SK-N-SH (cell line): Measurements from ENCODE around the gene TMEM14A.

Source experiments
- EP300 ChIP-seq, 2 experiments: IDR thresholded peaks; 2 replicates each; pipeline versions ENCODE4 v1.4.0 to v1.6.1; 2012; ENCODE audit warnings: borderline replicate concordance in 1 of 2, low read depth in 1 of 2, low read length in 1 of 2
- FOXJ3 ChIP-seq: sonication (generic); formaldehyde crosslinking; IDR thresholded peaks from 2 replicates; pipeline ENCODE4 v1.5.1; 2020; ENCODE audit warnings: mild to moderate bottlenecking, missing genetic modification reagents
- FOXM1 ChIP-seq: IDR thresholded peaks from 2 replicates; pipeline ENCODE4 v1.4.0; 2012; ENCODE audit warnings: low read depth, mild to moderate bottlenecking
- GABPA ChIP-seq: IDR thresholded peaks from 2 replicates; pipeline ENCODE4 v1.4.0; 2012; ENCODE audit warnings: low read depth, mild to moderate bottlenecking
- POLR2AphosphoS5 ChIP-seq: IDR thresholded peaks from 2 replicates; pipeline ENCODE4 v1.6.1; 2012; ENCODE audit warnings: low read depth, low read length
- RCOR1 ChIP-seq: fragments of 150-350 bp; IDR thresholded peaks from 2 replicates; pipeline ENCODE4 v1.6.1; 2017; ENCODE audit warnings: antibody characterized with exemption, low read length
- SMC3 ChIP-seq: IDR thresholded peaks from 2 replicates; pipeline ENCODE4 v1.6.1; 2012; ENCODE audit warnings: low read depth, low read length, improper control_type of control experiment
- TAF1 ChIP-seq: IDR thresholded peaks from 2 replicates; pipeline ENCODE4 v1.6.1; 2012; ENCODE audit warnings: low read depth, mild to moderate bottlenecking, low read length, moderate library complexity, borderline replicate concordance
- YY1 ChIP-seq: IDR thresholded peaks from 2 replicates; pipeline ENCODE4 v1.4.0; 2012; ENCODE audit warnings: low read depth, mild to moderate bottlenecking
- TF ChIP-seq, protein P1 (sequence below): IDR thresholded peaks from 2 replicates; pipeline ENCODE4 v1.6.1; 2012; ENCODE audit warnings: mild to moderate bottlenecking, low read depth, low read length, moderate library complexity
- TF ChIP-seq, protein P2 (sequence below): IDR thresholded peaks from 2 replicates; pipeline ENCODE4; 2012
- TF ChIP-seq, protein P3 (sequence below): fragments of 150-350 bp; IDR thresholded peaks from 2 replicates; pipeline ENCODE4 v1.6.1; 2017; ENCODE audit warnings: antibody characterized with exemption, low read length, low read depth, borderline replicate concordance
- TF ChIP-seq, protein P4 (sequence below): fragments of 200-600 bp; sonication (generic); IDR thresholded peaks from 2 replicates; pipeline ENCODE4 v1.6.1; 2017; ENCODE audit warnings: antibody characterized with exemption, mild to moderate bottlenecking, moderate library complexity

DNA sequence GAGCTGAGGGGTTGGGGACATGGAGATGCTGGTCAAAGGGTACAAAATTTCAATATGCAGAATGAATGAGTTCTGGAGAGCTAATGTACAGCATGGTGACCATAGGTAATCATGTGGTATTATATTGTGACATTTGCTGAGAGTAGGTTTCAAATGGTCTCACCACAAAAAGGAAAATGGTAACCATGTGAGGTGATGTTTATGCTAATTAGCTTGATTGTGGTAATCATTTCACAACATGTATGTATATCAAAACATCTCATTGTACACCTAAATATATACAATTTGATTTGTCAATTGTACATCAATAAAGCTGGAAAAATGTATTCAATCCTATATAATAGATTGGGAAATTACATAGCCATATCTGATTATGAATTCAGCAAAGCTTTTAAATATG lies 29.5 kb upstream of the TMEM14A start:
- no peak for TF ChIP-seq EP300 (IDR thresholded peaks at IDR 0.05; ENCODE audit: borderline replicate concordance in 1 of 2, low read depth in 1 of 2, low read length in 1 of 2)
- TF ChIP-seq, protein P1, sequence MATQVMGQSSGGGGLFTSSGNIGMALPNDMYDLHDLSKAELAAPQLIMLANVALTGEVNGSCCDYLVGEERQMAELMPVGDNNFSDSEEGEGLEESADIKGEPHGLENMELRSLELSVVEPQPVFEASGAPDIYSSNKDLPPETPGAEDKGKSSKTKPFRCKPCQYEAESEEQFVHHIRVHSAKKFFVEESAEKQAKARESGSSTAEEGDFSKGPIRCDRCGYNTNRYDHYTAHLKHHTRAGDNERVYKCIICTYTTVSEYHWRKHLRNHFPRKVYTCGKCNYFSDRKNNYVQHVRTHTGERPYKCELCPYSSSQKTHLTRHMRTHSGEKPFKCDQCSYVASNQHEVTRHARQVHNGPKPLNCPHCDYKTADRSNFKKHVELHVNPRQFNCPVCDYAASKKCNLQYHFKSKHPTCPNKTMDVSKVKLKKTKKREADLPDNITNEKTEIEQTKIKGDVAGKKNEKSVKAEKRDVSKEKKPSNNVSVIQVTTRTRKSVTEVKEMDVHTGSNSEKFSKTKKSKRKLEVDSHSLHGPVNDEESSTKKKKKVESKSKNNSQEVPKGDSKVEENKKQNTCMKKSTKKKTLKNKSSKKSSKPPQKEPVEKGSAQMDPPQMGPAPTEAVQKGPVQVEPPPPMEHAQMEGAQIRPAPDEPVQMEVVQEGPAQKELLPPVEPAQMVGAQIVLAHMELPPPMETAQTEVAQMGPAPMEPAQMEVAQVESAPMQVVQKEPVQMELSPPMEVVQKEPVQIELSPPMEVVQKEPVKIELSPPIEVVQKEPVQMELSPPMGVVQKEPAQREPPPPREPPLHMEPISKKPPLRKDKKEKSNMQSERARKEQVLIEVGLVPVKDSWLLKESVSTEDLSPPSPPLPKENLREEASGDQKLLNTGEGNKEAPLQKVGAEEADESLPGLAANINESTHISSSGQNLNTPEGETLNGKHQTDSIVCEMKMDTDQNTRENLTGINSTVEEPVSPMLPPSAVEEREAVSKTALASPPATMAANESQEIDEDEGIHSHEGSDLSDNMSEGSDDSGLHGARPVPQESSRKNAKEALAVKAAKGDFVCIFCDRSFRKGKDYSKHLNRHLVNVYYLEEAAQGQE: no peak
- TF ChIP-seq, protein P2, sequence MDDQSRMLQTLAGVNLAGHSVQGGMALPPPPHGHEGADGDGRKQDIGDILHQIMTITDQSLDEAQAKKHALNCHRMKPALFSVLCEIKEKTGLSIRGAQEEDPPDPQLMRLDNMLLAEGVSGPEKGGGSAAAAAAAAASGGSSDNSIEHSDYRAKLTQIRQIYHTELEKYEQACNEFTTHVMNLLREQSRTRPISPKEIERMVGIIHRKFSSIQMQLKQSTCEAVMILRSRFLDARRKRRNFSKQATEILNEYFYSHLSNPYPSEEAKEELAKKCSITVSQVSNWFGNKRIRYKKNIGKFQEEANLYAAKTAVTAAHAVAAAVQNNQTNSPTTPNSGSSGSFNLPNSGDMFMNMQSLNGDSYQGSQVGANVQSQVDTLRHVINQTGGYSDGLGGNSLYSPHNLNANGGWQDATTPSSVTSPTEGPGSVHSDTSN: no peak
- no peak for TF ChIP-seq FOXJ3 (CRISPR knock-in tag)
- TF ChIP-seq YY1: no peak
- TF ChIP-seq, protein P3, sequence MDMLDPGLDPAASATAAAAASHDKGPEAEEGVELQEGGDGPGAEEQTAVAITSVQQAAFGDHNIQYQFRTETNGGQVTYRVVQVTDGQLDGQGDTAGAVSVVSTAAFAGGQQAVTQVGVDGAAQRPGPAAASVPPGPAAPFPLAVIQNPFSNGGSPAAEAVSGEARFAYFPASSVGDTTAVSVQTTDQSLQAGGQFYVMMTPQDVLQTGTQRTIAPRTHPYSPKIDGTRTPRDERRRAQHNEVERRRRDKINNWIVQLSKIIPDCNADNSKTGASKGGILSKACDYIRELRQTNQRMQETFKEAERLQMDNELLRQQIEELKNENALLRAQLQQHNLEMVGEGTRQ: no peak
- TF ChIP-seq, protein P4, sequence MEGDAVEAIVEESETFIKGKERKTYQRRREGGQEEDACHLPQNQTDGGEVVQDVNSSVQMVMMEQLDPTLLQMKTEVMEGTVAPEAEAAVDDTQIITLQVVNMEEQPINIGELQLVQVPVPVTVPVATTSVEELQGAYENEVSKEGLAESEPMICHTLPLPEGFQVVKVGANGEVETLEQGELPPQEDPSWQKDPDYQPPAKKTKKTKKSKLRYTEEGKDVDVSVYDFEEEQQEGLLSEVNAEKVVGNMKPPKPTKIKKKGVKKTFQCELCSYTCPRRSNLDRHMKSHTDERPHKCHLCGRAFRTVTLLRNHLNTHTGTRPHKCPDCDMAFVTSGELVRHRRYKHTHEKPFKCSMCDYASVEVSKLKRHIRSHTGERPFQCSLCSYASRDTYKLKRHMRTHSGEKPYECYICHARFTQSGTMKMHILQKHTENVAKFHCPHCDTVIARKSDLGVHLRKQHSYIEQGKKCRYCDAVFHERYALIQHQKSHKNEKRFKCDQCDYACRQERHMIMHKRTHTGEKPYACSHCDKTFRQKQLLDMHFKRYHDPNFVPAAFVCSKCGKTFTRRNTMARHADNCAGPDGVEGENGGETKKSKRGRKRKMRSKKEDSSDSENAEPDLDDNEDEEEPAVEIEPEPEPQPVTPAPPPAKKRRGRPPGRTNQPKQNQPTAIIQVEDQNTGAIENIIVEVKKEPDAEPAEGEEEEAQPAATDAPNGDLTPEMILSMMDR: no peak
- no peak for TF ChIP-seq RCOR1
- no peak for TF ChIP-seq TAF1
- no peak for TF ChIP-seq GABPA
- TF ChIP-seq FOXM1: no peak
- TF ChIP-seq POLR2AphosphoS5: no peak
- TF ChIP-seq SMC3: no peak
